Measurements from ENCODE around the gene PEAR1.

DNA sequence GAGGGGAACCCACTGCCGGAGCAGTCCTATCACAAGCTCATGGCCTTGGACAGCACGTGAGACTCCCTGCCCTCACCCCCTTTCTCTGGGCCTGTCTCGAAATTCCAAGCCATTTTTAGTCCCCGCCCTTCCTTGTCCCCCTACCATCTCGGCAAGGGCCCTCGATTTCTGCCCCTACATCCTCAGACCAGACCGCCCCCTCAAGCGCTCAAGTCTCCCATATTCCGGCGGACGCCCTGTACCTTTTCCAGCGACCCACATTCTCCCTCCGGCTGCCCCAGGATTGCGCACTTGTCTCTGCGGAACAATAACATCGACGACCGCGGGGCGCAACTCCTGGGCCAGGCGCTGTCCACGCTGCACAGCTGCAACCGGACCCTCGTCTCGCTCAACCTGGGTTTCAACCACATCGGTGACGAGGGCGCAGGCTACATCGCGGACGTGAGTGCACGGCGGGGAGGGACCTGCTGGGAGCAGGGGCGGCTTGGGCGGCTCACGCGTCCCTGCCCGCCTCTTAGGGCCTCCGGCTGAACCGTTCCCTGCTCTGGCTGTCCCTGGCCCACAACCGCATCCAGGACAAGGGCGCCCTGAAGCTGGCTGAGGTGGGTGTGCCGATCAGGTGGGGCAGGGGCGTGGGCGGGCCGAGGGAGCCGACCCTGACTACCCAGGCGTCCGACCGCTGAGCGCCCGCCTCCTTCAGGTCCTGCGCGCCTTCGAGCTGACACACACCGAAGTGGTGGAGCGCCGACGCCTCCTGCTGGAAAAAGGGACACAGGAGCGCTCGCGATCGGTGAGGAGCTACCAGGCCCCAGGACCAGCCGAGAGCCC is 33.9 kb downstream of the PEAR1 start:
- TF ChIP-seq, protein P1, sequence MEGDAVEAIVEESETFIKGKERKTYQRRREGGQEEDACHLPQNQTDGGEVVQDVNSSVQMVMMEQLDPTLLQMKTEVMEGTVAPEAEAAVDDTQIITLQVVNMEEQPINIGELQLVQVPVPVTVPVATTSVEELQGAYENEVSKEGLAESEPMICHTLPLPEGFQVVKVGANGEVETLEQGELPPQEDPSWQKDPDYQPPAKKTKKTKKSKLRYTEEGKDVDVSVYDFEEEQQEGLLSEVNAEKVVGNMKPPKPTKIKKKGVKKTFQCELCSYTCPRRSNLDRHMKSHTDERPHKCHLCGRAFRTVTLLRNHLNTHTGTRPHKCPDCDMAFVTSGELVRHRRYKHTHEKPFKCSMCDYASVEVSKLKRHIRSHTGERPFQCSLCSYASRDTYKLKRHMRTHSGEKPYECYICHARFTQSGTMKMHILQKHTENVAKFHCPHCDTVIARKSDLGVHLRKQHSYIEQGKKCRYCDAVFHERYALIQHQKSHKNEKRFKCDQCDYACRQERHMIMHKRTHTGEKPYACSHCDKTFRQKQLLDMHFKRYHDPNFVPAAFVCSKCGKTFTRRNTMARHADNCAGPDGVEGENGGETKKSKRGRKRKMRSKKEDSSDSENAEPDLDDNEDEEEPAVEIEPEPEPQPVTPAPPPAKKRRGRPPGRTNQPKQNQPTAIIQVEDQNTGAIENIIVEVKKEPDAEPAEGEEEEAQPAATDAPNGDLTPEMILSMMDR (IDR thresholded peaks at IDR 0.05 in 4 of 5, conservative IDR thresholded peaks at IDR 0.05 in 1 of 5): peak; percentile 22 to 60 (median 46)
- TF ChIP-seq POLR2A (IDR thresholded peaks at IDR 0.05): no peak
